Fibroblast of lung (primary cell): ENCODE data around the gene NR5A1. TPM values are rescaled to one million over a fixed set of nuclear protein-coding genes. Genes with fewer than 3 reads are reported as not detected.

Experiments used
- DNase-seq, 2 donors: peaks; one replicate each; pipeline versions ENCODE4 v3.0.0 to v3.0.0-alpha.2; 2010; ENCODE audit warnings: low read depth in 2 of 2
- H2AFZ ChIP-seq: 2 replicates; pipeline ENCODE4 v1.5.1; 2012; ENCODE audit warnings: low read length, control low read depth, inconsistent platforms
- H3K27ac ChIP-seq: 2 replicates; pipeline ENCODE4 v1.5.1; 2011; ENCODE audit warnings: low read length, control low read depth; ENCODE audit not compliant: insufficient read depth
- H3K27me3 ChIP-seq: 2 replicates; pipeline ENCODE4 v1.5.1; 2011; ENCODE audit warnings: mild to moderate bottlenecking, low read length; ENCODE audit not compliant: control insufficient read depth, insufficient read depth
- H3K36me3 ChIP-seq: 2 replicates; pipeline ENCODE4 v1.5.1; 2011; ENCODE audit warnings: low read length; ENCODE audit not compliant: control insufficient read depth, insufficient read depth
- H3K4me1 ChIP-seq: 2 replicates; pipeline ENCODE4 v1.5.1; 2011; ENCODE audit warnings: low read length; ENCODE audit not compliant: control insufficient read depth, insufficient read depth; ENCODE audit errors: extremely low read depth
- H3K4me2 ChIP-seq: 2 replicates; pipeline ENCODE4 v1.5.1; 2011; ENCODE audit warnings: low read length, control low read depth; ENCODE audit not compliant: insufficient read depth; ENCODE audit errors: extremely low read depth
- H3K4me3 ChIP-seq, 4 experiments: fragments of 200-600 bp in 1 of 4; sonication (generic) in 1 of 4; replicated peaks in 1 of 4; 2 replicates each; pipeline ENCODE4 v1.5.1; 2011 to 2016; ENCODE audit warnings: low read length in 4 of 4, low read depth in 3 of 4, mild to moderate bottlenecking in 3 of 4, control low read depth in 2 of 4, inconsistent platforms in 1 of 4, mixed read lengths in 1 of 4; ENCODE audit not compliant: insufficient read depth in 1 of 4; ENCODE audit errors: control extremely low read depth in 1 of 4
- H3K79me2 ChIP-seq: 2 replicates; pipeline ENCODE4 v1.5.1; 2012; ENCODE audit warnings: mild to moderate bottlenecking, low read length, inconsistent platforms; ENCODE audit not compliant: control insufficient read depth, insufficient read depth
- H3K9ac ChIP-seq: 2 replicates; pipeline ENCODE4 v1.5.1; 2011; ENCODE audit warnings: mild to moderate bottlenecking, low read length, control low read depth; ENCODE audit not compliant: insufficient read depth
- H3K9me3 ChIP-seq: 2 replicates; pipeline ENCODE4 v1.5.1; 2012; ENCODE audit warnings: low read depth, low read length; ENCODE audit not compliant: control insufficient read depth, insufficient read depth
- H4K20me1 ChIP-seq: 2 replicates; pipeline ENCODE4 v1.5.1; 2011; ENCODE audit warnings: low read length; ENCODE audit not compliant: control insufficient read depth, insufficient read depth; ENCODE audit errors: extremely low read depth
- CTCF ChIP-seq, 2 donors: IDR thresholded peaks in 1 of 2; conservative IDR thresholded peaks in 1 of 2; 1 replicate in 1 of 2; 2 replicates in 1 of 2; pipeline ENCODE4 v1.5.1; 2011 to 2012; ENCODE audit warnings: low read length in 2 of 2, control low read depth in 1 of 2, inconsistent platforms in 1 of 2, low read depth in 1 of 2, mild to moderate bottlenecking in 1 of 2
- EZH2 ChIP-seq: IDR thresholded peaks from 2 replicates; pipeline ENCODE4 v1.5.1; 2012; ENCODE audit warnings: low read length, control low read depth, mild to moderate bottlenecking; ENCODE audit errors: missing control alignments
- polyA plus RNA-seq, 2 donors: library from polyadenylated mRNA; depleted of rRNA in 1 of 2; stranded (reverse) in 1 of 2; unstranded in 1 of 2; fragments of >200 nt; gene quantifications; 2 replicates each; pipeline ENCODE4 v1.2.1, GENCODE V29; 2011 to 2012; ENCODE audit warnings: missing spikeins in 1 of 2
- total RNA-seq: library from RNA; depleted of rRNA; stranded (reverse); fragments of >200 nt; gene quantifications from 2 replicates; pipeline ENCODE4 v1.2.1, GENCODE V29; 2014

The NR5A1 gene
- total and polyA plus RNA-seq, 2 donors (not counting 1 experiment from before 2014, with no cell fraction given): not detected

GRCh38 chr9:124458441-124458840 lies 48.8 kb downstream of the NR5A1 start:
- H4K20me1 ChIP-seq: no peaks in the 10 kb centered on the region
- no peak for DNase-seq

GRCh38 chr9:124457887-124458431 lies 49.2 kb downstream of the NR5A1 start:
- DNase-seq: no peak
- Histone ChIP-seq H3K79me2 (no peaks in the 10 kb centered on the region), H3K9ac (no peak overlapping the region), H3K27me3 (peaks cover 7% of the 10 kb centered on the region), H3K4me3 (no peak overlapping the region), H3K9me3 (no peaks in the 10 kb centered on the region), H2AFZ (no peak overlapping the region), H3K36me3 (no peaks in the 10 kb centered on the region), H3K4me2 (no peak overlapping the region), H3K27ac (no peak overlapping the region), H4K20me1 (no peaks in the 10 kb centered on the region), H3K4me1 (no peaks in the 10 kb centered on the region)
- TF ChIP-seq CTCF (conservative IDR thresholded peaks at IDR 0.05 in 1 of 2, IDR thresholded peaks at IDR 0.05 in 1 of 2; ENCODE audit: low read depth in 1 of 2, low read length in 2 of 2) (no peak), EZH2 (no peak)

More at GRCh38 chr9:124458441-124458840, 48.8 kb downstream of the NR5A1 start:
- Histone ChIP-seq H3K4me2 (no peak overlapping the region), H3K36me3 (no peaks in the 10 kb centered on the region), H3K79me2 (no peaks in the 10 kb centered on the region), H3K9me3 (no peaks in the 10 kb centered on the region), H3K4me3 (no peak overlapping the region), H3K27me3 (peaks cover 3% of the 10 kb centered on the region), H3K9ac (no peak overlapping the region), H3K27ac (no peak overlapping the region), H3K4me1 (no peaks in the 10 kb centered on the region), H2AFZ (no peak overlapping the region)
- TF ChIP-seq CTCF (conservative IDR thresholded peaks at IDR 0.05 in 1 of 2, IDR thresholded peaks at IDR 0.05 in 1 of 2; ENCODE audit: low read depth in 1 of 2, low read length in 2 of 2) (no peak), EZH2 (no peak)

GRCh38 chr9:124457079-124457886 lies 49.9 kb downstream of the NR5A1 start:
- H3K9ac ChIP-seq: no peak overlapping the region
- H3K27me3 ChIP-seq: peaks cover 14% of the 10 kb centered on the region
- no peak overlapping the region for H2AFZ ChIP-seq
- no peak overlapping the region for H3K4me2 ChIP-seq
- TF ChIP-seq EZH2: no peak
- no peak for TF ChIP-seq CTCF (conservative IDR thresholded peaks at IDR 0.05 in 1 of 2, IDR thresholded peaks at IDR 0.05 in 1 of 2; ENCODE audit: low read depth in 1 of 2, low read length in 2 of 2)
- no peaks in the 10 kb centered on the region for H3K9me3 ChIP-seq
- no peaks in the 10 kb centered on the region for H4K20me1 ChIP-seq
- H3K4me1 ChIP-seq: no peaks in the 10 kb centered on the region
- H3K4me3 ChIP-seq: no peak overlapping the region
- H3K79me2 ChIP-seq: no peaks in the 10 kb centered on the region
- no peak overlapping the region for H3K27ac ChIP-seq
- no peak for DNase-seq
- H3K36me3 ChIP-seq: no peaks in the 10 kb centered on the region
